ENCODE results near the gene CALCB. TPM values are rescaled to one million over a fixed set of nuclear protein-coding genes. Genes with fewer than 3 reads are reported as not detected.
"Not testable (repeated sequence)": the region's sequence is repeated elsewhere in the genome, so short reads cannot be mapped to it uniquely, and the experiment has no call there.

Gene CALCB
- total RNA-seq, 1 donor from 2014 or later, result not detected

GRCh38 chr11:15062599-15062998, 10.8 kb upstream of the CALCB start:
- Mint-ChIP-seq H3K4me3 (ENCODE audit: unreplicated experiment) (no peak overlapping the region), H3K27me3 (ENCODE audit: unreplicated experiment) (no peaks in the 10 kb centered on the region), H3K9me3 (ENCODE audit: unreplicated experiment) (peaks cover 4% of the 10 kb centered on the region), H3K36me3 (ENCODE audit: unreplicated experiment) (no peaks in the 10 kb centered on the region), H3K4me1 (ENCODE audit: unreplicated experiment) (no peaks in the 10 kb centered on the region), H3K27ac (ENCODE audit: unreplicated experiment) (no peak overlapping the region)
- TF ChIP-seq, protein P1, sequence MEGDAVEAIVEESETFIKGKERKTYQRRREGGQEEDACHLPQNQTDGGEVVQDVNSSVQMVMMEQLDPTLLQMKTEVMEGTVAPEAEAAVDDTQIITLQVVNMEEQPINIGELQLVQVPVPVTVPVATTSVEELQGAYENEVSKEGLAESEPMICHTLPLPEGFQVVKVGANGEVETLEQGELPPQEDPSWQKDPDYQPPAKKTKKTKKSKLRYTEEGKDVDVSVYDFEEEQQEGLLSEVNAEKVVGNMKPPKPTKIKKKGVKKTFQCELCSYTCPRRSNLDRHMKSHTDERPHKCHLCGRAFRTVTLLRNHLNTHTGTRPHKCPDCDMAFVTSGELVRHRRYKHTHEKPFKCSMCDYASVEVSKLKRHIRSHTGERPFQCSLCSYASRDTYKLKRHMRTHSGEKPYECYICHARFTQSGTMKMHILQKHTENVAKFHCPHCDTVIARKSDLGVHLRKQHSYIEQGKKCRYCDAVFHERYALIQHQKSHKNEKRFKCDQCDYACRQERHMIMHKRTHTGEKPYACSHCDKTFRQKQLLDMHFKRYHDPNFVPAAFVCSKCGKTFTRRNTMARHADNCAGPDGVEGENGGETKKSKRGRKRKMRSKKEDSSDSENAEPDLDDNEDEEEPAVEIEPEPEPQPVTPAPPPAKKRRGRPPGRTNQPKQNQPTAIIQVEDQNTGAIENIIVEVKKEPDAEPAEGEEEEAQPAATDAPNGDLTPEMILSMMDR (IDR thresholded peaks at IDR 0.05), result no peak
- no peak for DNase-seq (ENCODE audit: extremely low spot score, unreplicated experiment)

DNA sequence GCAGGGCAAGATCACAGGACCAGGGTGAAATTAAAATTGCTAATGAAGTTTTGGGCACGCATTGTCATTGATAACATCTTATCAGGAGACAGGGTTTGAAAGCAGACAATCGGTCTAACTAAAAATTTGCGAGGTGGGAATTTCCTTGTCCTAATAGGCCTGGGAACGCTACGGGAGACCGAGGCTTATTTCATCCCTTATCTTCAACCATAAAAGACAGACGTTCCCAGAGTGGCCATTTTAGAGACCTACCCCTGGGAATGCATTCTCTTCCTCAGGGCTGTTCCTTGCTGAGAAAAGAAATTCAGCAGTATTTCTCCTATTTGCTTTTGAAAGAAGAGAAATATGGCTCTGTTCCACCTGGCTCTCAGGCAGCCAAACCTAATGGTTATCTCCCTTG, 3.6 kb upstream of the CALCB start:
- not testable (repeated sequence) for H3K27me3 Mint-ChIP-seq (ENCODE audit: unreplicated experiment); H3K4me3 Mint-ChIP-seq (ENCODE audit: unreplicated experiment); H3K27ac Mint-ChIP-seq (ENCODE audit: unreplicated experiment); DNase-seq (ENCODE audit: extremely low spot score, unreplicated experiment); H3K36me3 Mint-ChIP-seq (ENCODE audit: unreplicated experiment); H3K4me1 Mint-ChIP-seq (ENCODE audit: unreplicated experiment)
- peaks cover 25% of the 10 kb centered on the region for H3K9me3 Mint-ChIP-seq (ENCODE audit: unreplicated experiment)

DNA sequence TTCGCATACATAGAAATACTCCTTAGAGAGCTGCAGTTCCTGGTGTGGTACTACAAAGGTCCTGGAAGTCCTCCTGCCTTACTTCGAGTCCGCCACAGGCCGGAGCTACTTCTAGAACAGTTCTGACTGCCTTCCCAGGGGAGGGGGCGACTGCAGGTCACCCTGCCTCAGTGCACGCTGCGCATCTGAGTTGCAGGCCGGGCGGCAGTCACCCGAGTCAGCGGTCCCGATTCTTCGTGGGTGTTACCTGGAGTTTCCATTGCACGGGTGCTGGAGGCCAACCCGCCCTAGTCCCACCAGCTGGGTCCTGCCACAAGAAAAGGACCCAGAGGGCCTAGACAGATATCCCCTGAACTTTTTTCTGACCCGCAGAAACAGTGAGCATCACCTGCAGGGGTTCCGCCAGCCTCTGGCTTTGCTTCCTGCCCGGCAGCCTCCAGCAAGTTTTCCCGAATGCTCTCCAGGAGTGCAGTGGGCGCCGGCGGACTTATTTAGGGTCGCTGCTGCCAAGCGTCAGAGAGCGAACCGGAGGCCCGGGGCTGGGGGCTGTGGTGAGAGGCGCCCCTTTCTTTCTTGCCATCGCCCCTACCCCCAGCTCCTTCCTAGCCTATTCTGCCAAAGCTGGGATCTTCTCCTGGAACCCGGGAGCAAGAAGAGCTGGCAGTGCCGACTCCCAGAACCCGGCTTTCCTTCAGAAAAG, 1.7 kb upstream of the CALCB start:
- Mint-ChIP-seq H3K9me3 (ENCODE audit: unreplicated experiment) (peaks cover 24% of the 10 kb centered on the region), H3K27ac (ENCODE audit: unreplicated experiment) (no peak overlapping the region), H3K27me3 (ENCODE audit: unreplicated experiment) (no peaks in the 10 kb centered on the region), H3K4me1 (ENCODE audit: unreplicated experiment) (no peaks in the 10 kb centered on the region), H3K36me3 (ENCODE audit: unreplicated experiment) (no peaks in the 10 kb centered on the region), H3K4me3 (ENCODE audit: unreplicated experiment) (no peak overlapping the region)
- TF ChIP-seq, protein P1 (IDR thresholded peaks at IDR 0.05), result no peak
- no peak for DNase-seq (ENCODE audit: extremely low spot score, unreplicated experiment)

DNA sequence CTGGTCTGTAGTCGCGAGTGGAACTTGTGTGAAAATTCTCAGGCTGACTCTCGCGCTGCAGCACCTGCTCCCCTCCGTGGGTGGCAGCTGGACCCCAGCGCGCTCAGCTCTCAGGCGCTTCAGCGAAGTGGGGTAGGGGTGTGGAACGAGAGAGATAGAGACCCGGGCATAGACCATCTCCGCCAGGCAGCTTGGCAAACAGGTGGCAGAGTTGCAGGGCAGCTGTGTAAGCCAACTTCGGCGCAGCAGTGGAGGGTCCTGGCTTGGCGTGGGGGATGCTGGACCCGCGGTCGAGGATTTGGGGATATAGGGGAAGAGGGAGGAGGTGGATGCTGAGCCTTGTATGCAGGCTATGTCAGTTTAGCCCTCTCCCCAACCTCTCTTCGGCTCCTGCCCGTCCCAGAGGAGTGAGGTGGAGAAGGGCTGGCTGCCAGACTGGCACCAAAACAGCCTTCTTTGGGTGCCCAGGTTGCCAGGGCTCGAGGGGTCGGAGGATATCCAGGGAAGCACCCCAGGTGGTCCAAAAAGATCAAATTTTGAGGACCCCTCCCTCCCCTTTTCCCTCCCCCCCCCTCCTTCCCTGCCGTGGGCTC, 746 bp upstream of the CALCB start:
- H3K9me3 Mint-ChIP-seq (ENCODE audit: unreplicated experiment), result peaks cover 21% of the 10 kb centered on the region
- no peak overlapping the region for H3K27ac Mint-ChIP-seq (ENCODE audit: unreplicated experiment)
- H3K27me3 Mint-ChIP-seq (ENCODE audit: unreplicated experiment), result no peaks in the 10 kb centered on the region
- no peaks in the 10 kb centered on the region for H3K36me3 Mint-ChIP-seq (ENCODE audit: unreplicated experiment)
- H3K4me3 Mint-ChIP-seq (ENCODE audit: unreplicated experiment), result no peak overlapping the region
- DNase-seq (ENCODE audit: extremely low spot score, unreplicated experiment), result no peak
- H3K4me1 Mint-ChIP-seq (ENCODE audit: unreplicated experiment), result no peaks in the 10 kb centered on the region
- TF ChIP-seq, protein P1 (IDR thresholded peaks at IDR 0.05), result no peak

- Mint-ChIP-seq H3K27me3 (ENCODE audit: unreplicated experiment) (peaks cover 5% of the 10 kb centered on the region), H3K27ac (ENCODE audit: unreplicated experiment) (no peak overlapping the region), H3K9me3 (ENCODE audit: unreplicated experiment) (peaks cover 11% of the 10 kb centered on the region), H3K4me3 (ENCODE audit: unreplicated experiment) (no peak overlapping the region), H3K4me1 (ENCODE audit: unreplicated experiment) (no peaks in the 10 kb centered on the region), H3K36me3 (ENCODE audit: unreplicated experiment) (no peaks in the 10 kb centered on the region)
- TF ChIP-seq, protein P1 (IDR thresholded peaks at IDR 0.05), result peak; percentile 60
- peak; percentile 88 for DNase-seq (ENCODE audit: extremely low spot score, unreplicated experiment)
Measured at GRCh38 chr11:15074206-15075161, 1.1 kb downstream of the CALCB start.

All from osteocyte (in vitro differentiated cells).